CD4-positive, alpha-beta T cell treated with Interleukin-21 for 1 hour (primary cell): ENCODE results near the gene ZMYND15.

Experiments used
- DNase-seq: peaks from one replicate; pipeline ENCODE4 v3.0.0-alpha.2; 2020

The ZMYND15 gene

GRCh38 chr17:4788159-4788806 is 48.6 kb downstream of the ZMYND15 start:
- DNase-seq, result no peak

- DNase-seq, result no peak
Measured at GRCh38 chr17:4788807-4789700, 49.4 kb downstream of the ZMYND15 start, which contains the start of gene GLTPD2. GLTPD2 (plus strand) TSS chr17:4788964; CDS start chr17:4789012, 48 bp downstream.

DNA sequence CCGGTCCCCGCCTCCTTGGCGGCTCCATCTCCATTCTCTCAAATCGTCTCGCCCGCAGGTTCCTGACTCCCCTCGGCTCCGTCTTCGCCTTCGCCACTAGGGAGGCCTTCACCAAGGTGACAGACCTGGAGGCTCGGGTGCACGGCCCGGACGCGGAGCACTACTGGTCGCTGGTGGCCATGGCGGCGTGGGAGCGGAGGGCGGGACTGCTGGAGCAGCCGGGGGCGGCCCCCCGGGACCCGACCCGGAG is 50.0 kb downstream of the ZMYND15 start:
- DNase-seq, result no peak

DNA sequence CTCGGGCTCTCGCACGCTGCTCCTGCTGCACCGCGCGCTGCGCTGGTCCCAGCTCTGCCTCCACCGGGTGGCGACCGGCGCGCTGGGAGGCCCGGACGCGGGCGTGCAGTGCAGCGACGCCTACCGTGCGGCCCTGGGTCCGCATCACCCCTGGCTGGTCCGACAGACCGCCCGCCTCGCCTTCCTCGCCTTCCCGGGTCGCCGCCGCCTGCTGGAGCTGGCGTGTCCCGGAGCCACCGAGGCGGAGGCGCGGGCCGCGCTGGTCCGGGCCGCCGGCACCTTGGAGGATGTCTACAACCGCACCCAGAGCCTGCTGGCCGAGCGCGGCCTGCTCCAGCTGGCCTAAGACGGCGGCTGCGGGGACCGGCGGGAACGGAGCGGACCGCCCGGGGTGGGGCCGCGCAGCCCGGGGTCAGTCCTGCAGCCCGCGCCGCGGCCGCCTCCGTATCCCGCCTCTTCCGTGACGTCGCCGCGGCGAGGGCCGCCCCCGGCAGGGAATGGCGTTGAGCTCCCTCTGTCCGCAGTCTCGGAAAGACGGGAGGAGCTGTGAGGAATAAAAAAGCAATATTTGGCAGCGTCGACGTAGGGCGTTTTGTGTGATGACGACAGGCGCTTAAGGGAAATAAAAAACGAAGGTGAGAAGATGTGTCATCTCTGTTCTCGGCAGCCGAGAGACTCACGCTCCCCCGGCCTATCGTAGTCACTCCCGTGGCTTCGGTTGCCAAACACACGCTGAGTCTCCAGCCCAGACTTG is 50.5 kb downstream of the ZMYND15 start:
- peak; percentile 84 for DNase-seq

- DNase-seq, result no peak
Measured at GRCh38 chr17:4790705-4791088, 51.1 kb downstream of the ZMYND15 start.

- DNase-seq, result no peak
Measured at GRCh38 chr17:4795168-4795567, 55.5 kb downstream of the ZMYND15 start.
